SH-SY5Y (cell line): Measurements from ENCODE around the gene ALG14.

Source experiments
- GATA2 ChIP-seq: IDR thresholded peaks from 2 replicates; pipeline ENCODE4 v1.6.1; 2011; ENCODE audit warnings: mild to moderate bottlenecking, low read depth, low read length
- GATA3 ChIP-seq: IDR thresholded peaks from 2 replicates; pipeline ENCODE4 v1.6.1; 2011; ENCODE audit warnings: low read depth, mild to moderate bottlenecking, low read length, moderate library complexity

ALG14 gene, protein sequence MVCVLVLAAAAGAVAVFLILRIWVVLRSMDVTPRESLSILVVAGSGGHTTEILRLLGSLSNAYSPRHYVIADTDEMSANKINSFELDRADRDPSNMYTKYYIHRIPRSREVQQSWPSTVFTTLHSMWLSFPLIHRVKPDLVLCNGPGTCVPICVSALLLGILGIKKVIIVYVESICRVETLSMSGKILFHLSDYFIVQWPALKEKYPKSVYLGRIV

DNA sequence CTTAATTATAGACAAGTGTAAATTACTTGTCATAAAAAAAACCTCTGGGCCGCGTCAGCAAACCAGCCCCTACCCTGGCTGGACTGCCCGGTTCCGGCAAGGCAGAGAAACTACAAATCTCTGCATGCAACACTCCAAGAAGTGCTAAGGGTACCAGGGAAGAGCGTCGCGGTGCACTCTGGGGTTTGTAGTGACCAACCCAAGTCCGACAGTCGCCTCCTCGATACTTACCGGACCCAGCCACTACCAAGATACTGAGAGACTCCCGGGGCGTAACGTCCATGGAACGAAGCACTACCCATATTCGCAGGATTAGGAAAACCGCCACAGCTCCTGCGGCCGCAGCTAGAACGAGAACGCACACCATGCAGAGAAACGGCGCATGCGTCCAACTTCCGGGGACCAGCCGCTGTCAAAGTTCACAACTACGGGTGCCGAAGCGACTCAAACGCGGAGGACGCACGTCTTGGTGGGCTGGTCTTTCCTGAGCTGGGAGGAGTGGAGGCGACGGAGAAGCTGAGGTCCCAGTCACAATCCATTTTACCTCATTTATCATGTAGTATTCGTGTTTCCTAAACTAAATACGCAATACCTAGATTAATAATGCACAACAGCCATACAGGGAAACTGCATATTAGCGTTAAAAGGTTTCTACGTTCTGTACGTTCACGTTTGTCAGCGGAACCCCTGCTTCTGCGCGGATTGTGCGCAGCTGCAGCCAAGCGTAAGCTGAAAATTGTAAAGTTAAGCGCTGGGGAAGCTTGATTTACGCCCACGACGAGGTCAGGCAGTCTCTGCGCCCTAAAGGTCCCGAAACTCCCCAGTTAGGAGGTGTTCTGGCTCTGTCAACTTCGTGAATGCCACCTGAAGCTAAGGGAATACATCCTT lies at the start of gene ALG14:
TSS of gene ALG14 (minus strand) at position 420 of the 888 bp plus-strand sequence. CDS start at position 367, 53 bp downstream.
- no peak for TF ChIP-seq GATA2
- no peak for TF ChIP-seq GATA3

DNA sequence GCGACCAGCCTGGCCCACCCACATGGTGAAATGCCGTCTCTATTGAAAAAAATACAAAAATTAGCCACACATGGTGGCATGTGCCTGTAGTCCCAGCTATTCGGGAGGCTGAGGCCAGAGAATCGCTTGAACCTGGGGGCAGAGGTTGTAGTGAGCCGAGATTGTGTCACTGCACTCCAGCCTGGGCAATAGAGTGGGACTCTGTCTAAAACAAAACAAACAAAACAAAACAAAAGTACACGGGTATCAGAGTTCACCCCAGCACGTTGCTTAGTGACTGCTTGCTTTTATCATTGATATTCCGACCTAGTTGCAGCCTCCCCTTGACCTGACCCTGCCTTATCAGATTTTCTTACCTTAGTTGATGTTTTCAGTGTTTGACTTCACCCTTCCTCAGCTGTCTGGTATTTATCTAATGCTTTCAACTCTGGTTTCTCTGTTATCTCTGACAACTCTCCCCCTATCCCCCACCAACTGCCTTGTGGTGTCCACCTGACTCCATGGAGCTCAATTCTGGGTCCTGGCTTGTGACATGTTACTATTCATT lies 49.5 kb upstream of the ALG14 start:
- TF ChIP-seq GATA3 (no peak), GATA2 (no peak)

DNA sequence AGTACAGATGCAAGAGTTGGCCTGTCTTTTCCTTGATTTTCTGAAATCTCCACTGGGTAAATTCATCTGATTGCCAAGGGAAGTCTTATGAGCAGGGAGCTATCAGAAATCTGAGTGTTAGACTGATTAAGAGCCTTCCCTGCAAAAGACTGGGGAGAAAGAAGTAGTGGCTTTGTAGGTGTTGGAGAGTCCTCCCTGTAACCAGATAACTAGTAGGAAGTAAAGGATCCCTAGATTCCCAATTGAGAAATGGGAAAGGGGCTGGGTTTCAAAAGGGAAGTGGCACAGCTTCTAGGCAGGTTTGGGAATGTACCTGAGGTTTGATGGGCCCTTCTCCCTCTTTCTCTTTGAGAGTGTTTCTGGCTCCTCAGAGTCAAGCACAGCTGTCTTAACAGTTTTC lies 46.5 kb upstream of the ALG14 start:
- TF ChIP-seq GATA2 (no peak), GATA3 (no peak)

DNA sequence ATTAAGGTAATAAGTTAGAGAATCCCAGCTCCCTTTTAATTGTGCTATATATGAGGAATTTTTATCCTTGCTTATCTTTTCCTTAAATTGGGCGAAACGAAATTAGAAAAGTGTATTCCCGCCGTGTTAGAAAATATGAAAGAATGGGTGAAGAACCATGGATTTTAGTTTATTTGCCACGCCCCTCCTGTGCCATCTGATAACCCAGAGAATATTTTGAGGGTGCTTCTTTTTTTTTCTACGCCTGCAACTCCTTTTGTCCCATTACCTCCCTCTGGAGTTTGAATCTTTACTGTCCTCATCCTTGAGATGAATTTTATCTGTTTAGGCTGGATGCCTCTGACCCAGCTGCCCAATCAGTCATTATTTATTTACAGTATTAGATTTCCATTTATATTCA lies 46.0 kb upstream of the ALG14 start:
- no peak for TF ChIP-seq GATA3

DNA sequence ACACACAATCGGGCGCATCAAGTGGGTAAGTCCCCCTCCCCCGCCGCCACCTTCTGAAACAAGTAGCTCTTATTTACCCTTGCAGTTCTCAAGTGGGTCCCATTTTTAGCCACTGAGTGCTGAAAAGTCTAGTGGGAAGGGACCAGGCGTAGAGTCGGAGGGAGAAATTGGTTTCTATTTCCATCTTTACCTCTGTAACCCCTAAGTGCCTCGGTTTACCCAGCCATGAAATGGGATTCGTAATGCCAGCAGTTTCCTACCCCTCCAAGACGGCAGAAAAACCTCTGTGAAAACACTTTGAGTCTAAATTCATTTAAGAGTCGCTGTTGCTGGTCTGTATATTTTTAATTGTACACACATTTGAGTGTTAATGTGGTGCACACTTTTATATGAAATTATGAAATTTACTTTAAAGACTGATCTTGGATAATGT lies 45.3 kb upstream of the ALG14 start:
- no peak for TF ChIP-seq GATA2
- TF ChIP-seq GATA3 = no peak

DNA sequence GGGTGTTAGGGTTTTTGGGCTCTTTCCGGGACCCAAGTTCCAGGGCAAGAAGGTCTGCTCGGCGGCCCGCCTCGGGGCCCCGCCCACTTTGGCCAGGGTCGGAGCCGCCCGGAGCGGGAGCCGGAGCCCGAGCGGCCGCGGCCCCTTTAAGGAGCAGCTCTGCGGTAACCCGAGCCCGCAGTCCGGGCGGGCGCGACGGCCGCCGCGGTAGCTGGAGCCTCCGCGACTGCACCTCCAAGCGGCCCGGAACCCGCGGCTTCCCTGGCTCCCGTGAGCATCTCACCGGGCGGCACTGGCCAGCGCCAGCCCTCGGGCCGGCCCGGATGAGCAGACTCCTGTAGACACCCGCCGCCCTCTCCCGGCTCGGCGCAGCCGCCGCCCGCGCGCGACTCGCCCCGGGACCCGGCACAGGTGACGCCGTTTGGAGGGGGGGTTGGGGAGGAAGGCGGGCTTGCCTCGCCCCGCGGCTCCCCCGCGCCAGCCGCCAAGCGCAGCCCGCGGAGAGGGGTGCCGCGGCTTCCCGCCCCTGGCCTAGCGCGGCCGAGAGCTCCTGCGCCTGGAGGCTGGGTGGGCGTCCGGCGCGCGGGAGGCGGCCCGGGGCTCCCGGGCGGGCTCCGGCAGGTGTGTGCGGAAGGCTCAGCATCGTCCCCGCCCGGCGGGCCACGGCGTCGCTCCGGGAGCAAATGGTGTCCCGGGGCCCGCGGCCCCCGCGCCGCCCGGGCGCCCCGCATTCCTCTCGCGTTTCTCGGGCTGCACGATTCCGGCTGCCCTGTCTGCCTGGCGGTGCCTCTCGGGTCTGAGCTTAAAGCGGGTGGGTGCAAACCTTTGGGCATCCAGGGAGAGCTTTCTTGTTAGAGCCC lies 44.7 kb upstream of the ALG14 start, which contains the start of gene TLCD4:
TSS of gene TLCD4 (plus strand) at position 149 of the 860 bp plus-strand sequence. CDS start 26,547 bp downstream, outside the sequence.
- TF ChIP-seq GATA2 (no peak), GATA3 (no peak)

DNA sequence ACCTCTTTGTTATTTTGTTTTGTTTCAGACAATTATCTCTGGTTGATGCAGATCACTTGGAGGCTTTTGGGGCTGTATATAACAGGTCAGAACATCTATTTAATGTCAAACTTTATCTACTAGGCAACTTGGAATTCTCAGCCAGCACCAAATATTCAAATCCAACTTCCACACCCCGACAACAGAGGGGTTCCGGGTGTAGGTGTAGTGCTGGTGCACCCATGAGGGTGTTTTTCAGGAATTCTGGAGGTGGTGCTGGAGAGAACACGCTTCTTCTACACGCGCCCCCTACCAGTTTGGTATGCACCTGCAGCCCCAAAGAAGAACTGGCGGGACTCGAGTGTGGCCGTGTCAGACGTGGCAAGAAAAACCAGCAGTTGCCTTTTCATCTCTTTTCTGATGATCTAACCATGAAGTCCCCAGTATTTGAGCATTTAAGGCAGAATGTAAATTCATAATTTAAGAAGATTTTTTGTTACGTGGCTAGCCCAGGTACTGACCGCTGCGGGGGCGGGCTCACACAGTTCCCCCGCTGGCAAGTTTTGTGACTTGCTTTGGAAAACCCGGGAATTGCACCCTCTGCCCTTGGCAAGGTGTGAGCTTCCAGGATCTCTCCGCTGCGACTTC lies 43.9 kb upstream of the ALG14 start:
- no peak for TF ChIP-seq GATA2
- no peak for TF ChIP-seq GATA3

DNA sequence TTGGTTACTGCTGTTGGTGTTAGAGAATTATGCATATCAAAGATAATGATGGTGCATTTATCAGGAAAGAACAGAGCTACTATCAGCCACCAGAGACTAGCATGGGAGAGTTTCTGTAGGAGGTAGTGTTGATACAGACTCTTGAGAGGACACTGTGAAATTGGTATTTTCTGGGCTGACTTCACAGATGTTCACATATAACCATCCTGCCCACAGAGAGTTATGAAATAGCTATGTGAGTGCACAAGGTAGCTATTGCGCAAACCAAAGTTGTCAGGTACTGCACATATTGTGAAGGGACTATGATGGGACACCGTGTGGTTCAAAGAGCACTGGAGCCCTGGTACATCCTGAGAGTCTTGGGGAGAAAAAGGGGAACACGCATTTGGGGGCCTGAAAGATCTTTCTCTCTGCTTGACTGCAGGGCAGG lies 43.0 kb upstream of the ALG14 start:
- TF ChIP-seq GATA3 = no peak
- no peak for TF ChIP-seq GATA2

DNA sequence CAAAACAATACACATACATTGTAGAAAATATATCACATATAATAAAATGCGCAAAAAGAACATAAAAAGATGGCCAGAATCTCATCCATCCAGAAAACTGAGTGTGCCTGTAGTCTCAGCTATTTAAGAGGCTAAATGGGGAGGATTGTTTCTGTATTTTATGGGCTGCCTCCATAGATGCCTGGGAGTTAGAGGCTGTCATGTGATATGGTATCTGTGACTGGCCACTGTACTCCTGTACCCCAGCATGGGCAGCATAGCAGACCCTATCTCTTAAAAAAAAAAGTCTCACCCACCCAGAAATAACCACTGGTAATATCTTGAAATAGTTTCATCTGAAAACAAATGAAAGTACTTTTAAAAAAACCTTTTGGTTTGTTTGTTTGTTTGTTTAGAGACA lies 40.9 kb upstream of the ALG14 start:
- TF ChIP-seq GATA2 (no peak), GATA3 (no peak)

DNA sequence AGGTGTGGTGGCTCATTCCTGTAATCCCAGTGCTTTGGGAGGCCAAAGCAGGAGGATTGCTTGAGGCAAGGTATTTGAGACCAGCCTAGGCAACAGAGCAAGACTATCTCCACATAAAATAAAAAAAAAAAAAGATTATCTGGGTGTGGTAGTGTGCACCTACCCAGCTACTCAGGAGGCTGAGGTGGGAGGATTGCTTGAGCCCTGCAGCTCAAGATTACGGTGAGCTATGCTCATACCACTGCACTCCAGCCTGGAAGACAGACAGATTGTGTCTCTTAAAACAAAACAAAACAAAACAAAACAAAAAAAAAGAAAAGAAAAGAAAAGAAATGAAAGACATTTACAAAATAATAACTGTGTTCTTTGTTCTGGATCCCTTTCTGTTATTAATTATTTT lies 38.3 kb upstream of the ALG14 start:
- TF ChIP-seq GATA3 = no peak
- TF ChIP-seq GATA2 = no peak

DNA sequence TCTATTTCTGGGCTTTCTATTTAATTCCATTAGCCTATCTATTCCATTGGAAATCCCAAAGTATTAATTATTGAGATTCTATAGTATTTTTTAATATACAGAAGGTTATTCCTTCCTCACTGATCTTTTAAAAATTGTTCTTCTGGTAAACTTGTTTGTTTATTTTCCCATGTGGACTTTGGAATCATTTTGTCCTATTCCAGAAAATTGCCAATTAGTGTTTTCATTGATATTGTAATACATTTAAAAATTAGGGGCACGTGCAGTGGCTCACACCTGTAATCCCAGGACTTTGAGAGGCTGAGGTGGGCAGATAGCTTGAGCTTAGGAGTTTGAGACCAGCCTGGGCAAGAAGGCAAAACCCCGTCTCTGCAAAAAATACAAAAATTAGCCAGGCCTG lies 36.0 kb upstream of the ALG14 start:
- TF ChIP-seq GATA3 (no peak), GATA2 (no peak)

DNA sequence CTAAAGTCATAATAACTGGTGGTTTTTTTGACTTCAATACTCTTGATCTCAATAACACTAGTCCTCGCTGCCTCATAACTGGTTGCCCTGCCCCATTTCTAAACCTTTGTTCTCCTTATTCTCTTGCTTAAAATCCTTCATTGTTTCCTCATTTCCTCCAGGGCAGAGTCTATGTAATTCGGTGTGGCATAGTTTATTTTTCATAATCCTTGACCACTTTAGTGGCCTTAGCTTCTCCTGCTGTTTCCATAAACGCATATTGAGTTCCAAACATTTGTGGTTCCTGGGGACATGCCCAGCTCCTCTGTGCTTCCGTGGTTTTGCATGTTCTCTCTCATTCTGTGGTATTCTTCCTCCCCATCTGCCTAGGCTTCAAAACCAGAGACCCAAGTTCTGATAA lies 25.4 kb upstream of the ALG14 start:
- TF ChIP-seq GATA3 (no peak), GATA2 (no peak)

DNA sequence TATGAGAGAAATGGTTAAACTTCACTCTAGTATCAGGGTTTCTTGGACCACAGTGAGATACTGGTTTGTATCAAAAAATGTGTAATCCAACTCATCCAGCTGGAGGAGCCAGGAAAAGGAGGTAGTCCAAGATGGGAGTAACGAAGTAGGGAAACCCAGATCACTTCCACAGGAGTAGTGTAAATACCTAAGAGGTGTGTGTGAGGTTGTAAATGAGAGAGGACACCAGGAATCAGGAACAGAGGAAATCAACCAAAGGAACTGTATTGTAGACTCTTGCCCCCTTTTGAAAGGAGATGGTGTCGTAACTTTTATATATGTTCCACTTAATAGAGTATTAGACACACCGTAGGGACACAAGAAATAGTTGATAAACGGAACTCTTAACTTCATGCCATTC lies 24.7 kb upstream of the ALG14 start:
- TF ChIP-seq GATA2 (no peak), GATA3 (no peak)

DNA sequence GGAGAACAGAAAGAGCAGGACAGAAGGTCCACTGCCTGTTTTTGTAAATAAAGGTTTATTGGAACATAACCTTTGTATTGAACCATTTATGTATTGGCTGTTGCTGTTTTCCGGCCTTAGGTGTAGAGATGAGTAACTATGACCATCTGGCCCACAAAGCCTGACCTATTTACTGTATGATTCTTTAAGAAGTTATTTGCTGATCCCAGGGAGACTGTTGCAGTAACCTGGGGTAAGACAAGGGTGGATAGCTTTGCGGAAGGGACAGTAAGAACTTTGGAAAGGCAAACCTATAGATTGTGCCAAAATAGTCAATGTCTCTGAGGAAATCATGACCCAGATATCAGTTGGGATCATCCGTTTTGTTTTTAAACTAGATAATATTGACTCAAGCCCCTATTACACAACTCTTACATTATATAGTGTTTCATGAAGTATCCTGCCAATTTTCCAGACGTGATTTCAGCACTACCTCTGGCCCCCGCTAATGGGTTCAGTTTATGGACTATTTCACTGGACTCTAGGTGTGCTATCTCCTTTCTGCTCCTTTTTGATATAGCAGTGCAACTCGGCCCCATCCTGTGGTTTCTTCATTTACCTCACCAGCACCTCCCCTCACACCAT lies 23.6 kb upstream of the ALG14 start:
- TF ChIP-seq GATA3 (no peak), GATA2 (no peak)

DNA sequence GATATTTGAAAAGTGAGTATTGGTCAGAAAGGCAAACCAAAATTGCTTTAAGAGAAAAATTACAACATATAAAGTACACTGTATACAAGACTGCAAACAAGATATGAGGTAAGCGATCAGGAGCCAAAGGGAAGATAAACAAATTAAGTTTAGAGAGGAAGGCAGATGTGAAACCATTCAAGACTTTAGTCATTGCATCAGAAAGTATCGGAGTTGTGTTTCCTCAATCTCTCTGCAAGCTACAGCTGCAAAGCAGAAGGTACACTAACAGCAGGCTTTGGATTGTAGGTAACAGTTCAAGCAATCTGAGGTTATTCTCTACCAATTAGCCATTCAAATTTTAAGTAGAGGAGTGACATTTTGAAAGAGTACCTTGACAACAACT lies 23.1 kb upstream of the ALG14 start:
- TF ChIP-seq GATA2 (no peak), GATA3 (no peak)
